Body of pancreas (tissue), 4 donors: Measurements from ENCODE around the gene TMEM217. TPM values are rescaled to one million over a fixed set of nuclear protein-coding genes. Genes with fewer than 3 reads are reported as not detected.

Experiments
- ATAC-seq: fragments of 150-250 bp; one replicate; pipeline ENCODE4 v1.9.1; 2016
- DNase-seq, 4 donors: peaks; one replicate each; pipeline ENCODE4 v3.0.0-alpha.2; 2019
- H3K27ac ChIP-seq, 4 donors: fragments of 200-600 bp; sonication (generic); 1 replicate in 3 of 4; 2 replicates in 1 of 4; pipeline versions ENCODE4 v1.5.1 to v1.6.1; 2016 to 2019; ENCODE audit warnings: mild to moderate bottlenecking in 1 of 4, mixed read lengths in 1 of 4, moderate library complexity in 1 of 4
- H3K27me3 ChIP-seq, 2 donors: fragments of 200-600 bp; sonication (generic); one replicate each; pipeline ENCODE4 v1.6.0; 2016; ENCODE audit warnings: mild to moderate bottlenecking in 1 of 2
- H3K36me3 ChIP-seq, 2 donors: fragments of 200-600 bp; sonication (generic); replicated peaks in 1 of 2; 2 replicates each; pipeline ENCODE4 v1.5.1; 2016; ENCODE audit warnings: low read depth in 2 of 2; ENCODE audit not compliant: insufficient read depth in 1 of 2
- H3K4me1 ChIP-seq: fragments of 200-600 bp; sonication (generic); one replicate; pipeline ENCODE4 v1.6.0; 2016
- H3K4me3 ChIP-seq, 2 donors: fragments of 200-600 bp; sonication (generic); 1 replicate in 1 of 2; 2 replicates in 1 of 2; pipeline ENCODE4 v1.5.1; 2016 to 2019
- H3K9me3 ChIP-seq, 3 donors: fragments of 200-600 bp; sonication (generic); 1 replicate in 2 of 3; 2 replicates in 1 of 3; pipeline ENCODE4 v1.5.1; 2016
- POLR2A ChIP-seq, 3 donors: fragments of 450-650 bp; IDR thresholded peaks; one replicate each; pipeline ENCODE4 v1.6.1; 2016; ENCODE audit warnings: antibody characterized with exemption in 3 of 3, mild to moderate bottlenecking in 2 of 3
- WGBS, 2 donors: methylation state at CpG; one replicate each; pipeline ENCODE4 v1.1.5; 2017; 5-methylcytosine and 5-hydroxymethylcytosine counted together
- intact Hi-C: fragments of 100-400 bp; cut with DNase I; formaldehyde crosslinking; loops from one replicate; pipeline ENCODE4 v1.15.1; 2023
- total RNA-seq, 2 donors: library from RNA; depleted of rRNA; stranded (reverse); fragments of >200 nt; gene quantifications; one replicate each; pipeline ENCODE4 v1.1.0, GENCODE V29; 2016
- TF ChIP-seq, protein P1 (sequence below), 7 experiments: fragments of 450-650 bp in 4 of 7; fragments of 200-600 bp in 3 of 7; sonication (generic) in 3 of 7; IDR thresholded peaks; one replicate each; pipeline ENCODE4 v1.5.1; 2016 to 2019; ENCODE audit warnings: antibody characterized with exemption in 7 of 7

TMEM217 gene
- total RNA-seq, 2 donors from 2014 or later, result not detected

DNA sequence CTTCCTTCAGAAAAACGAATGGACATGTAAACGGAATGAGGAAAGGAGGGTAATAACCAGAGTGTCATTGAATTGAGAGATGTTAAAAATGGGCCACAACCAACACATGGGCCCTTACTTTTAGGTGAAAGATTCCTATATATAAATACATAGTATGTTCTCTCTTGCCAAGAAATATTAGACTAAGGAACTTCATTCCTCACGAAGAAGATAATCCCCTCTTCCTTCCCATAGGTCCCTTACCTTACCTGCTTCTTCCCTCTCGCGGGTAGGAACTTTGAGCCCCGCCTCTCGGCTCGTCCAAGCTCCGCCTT, 667 bp downstream of the TMEM217 start:
- Histone ChIP-seq H3K4me1 (peaks cover 27% of the 10 kb centered on the region), H3K4me3 (no peak overlapping the region), H3K27me3 (no peaks in the 10 kb centered on the region), H3K9me3 (no peaks in the 10 kb centered on the region), H3K27ac (peak overlapping the region in 3 of 4 donors; percentile 83 to 95 (median 90)), H3K36me3 (no peaks in the 10 kb centered on the region)
- no peak for DNase-seq
- TF ChIP-seq, protein P1, sequence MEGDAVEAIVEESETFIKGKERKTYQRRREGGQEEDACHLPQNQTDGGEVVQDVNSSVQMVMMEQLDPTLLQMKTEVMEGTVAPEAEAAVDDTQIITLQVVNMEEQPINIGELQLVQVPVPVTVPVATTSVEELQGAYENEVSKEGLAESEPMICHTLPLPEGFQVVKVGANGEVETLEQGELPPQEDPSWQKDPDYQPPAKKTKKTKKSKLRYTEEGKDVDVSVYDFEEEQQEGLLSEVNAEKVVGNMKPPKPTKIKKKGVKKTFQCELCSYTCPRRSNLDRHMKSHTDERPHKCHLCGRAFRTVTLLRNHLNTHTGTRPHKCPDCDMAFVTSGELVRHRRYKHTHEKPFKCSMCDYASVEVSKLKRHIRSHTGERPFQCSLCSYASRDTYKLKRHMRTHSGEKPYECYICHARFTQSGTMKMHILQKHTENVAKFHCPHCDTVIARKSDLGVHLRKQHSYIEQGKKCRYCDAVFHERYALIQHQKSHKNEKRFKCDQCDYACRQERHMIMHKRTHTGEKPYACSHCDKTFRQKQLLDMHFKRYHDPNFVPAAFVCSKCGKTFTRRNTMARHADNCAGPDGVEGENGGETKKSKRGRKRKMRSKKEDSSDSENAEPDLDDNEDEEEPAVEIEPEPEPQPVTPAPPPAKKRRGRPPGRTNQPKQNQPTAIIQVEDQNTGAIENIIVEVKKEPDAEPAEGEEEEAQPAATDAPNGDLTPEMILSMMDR (IDR thresholded peaks at IDR 0.05), result no peak
- no peak for TF ChIP-seq POLR2A (IDR thresholded peaks at IDR 0.05)
- 0 to 1% methylated on average over 9 of the region's 9 CpGs for WGBS, 2 donors
- intact Hi-C loops, result no loop called here
- no peak for ATAC-seq

DNA sequence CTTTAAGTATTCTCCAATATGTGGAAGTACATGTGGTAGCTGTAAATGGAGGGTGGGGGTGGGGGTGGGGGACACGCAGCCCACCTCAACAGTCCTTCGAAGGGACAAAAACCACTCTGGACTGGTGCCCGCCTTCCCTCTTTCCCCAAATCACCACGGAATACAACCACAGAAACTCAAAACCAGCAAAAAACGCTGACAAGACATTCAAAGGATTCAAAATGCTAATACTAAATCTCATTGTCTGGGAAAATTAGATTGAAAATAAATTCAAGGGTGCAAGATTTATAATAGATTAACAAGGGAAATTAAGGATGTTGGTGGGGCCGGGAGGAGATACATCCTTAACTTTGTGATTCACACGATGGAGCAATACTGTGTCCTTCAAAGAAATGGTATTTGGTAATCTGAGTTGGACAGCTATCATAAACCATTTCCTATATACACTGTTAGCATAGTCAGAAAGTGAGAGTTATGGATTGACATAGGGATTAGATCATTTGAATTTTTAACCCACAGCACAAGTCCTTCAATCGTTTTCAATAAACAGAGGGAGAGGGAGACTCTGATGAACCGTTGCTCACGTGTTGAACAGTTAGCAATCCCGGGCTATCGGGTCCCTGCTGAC, 1.1 kb downstream of the TMEM217 start:
- DNase-seq, result no peak
- TF ChIP-seq, protein P1 (IDR thresholded peaks at IDR 0.05), result no peak
- TF ChIP-seq POLR2A (IDR thresholded peaks at IDR 0.05), result no peak
- H3K4me1 ChIP-seq, result peaks cover 22% of the 10 kb centered on the region
- H3K4me3 ChIP-seq, result no peak overlapping the region
- WGBS, 2 donors, result 46% methylated on average over 12 of the region's 12 CpGs
- H3K27me3 ChIP-seq, result no peaks in the 10 kb centered on the region
- H3K36me3 ChIP-seq, result no peaks in the 10 kb centered on the region
- no peaks in the 10 kb centered on the region for H3K9me3 ChIP-seq
- ATAC-seq, result no peak
- H3K27ac ChIP-seq, result peak overlapping the region in 2 of 4 donors; percentile 83 to 95
- intact Hi-C loops, result no loop called here

- intact Hi-C loops, result no loop called here
- 90 to 92% methylated on average over 5 of the region's 5 CpGs for WGBS, 2 donors
These were observed 3.1 kb downstream of the TMEM217 start for GRCh38 chr6:37254881-37255280.

DNA sequence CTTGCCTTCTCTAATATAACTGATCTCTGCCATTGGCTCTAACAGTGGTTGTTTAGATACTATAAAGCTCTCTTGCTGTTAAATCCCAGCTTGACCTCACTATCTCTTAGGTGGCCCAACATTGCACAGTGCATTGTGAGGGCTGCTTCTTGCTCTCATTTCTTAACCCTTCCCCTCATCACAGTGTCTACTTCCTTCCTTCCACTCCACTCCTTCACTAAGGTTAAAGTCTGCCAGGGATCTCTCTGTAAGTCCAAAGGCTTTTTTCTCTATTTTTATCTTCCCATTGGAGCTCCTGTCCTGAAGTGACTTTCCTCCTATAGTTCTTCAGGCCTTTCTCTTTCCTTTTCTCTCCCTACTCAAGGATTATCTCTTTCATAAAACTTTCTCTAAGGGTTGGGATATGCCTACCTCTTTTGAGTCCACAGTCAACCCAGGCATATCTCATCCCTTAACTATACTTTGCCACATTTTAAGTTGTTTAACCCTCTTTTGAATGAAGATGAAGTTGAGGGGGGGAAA, 4.4 kb downstream of the TMEM217 start:
- TF ChIP-seq, protein P1 (IDR thresholded peaks at IDR 0.05), result no peak
- TF ChIP-seq POLR2A (IDR thresholded peaks at IDR 0.05), result no peak
- Histone ChIP-seq H3K9me3 (no peaks in the 10 kb centered on the region), H3K27ac (no peak overlapping the region), H3K4me3 (no peak overlapping the region), H3K36me3 (no peaks in the 10 kb centered on the region), H3K27me3 (no peaks in the 10 kb centered on the region), H3K4me1 (peaks cover 8% of the 10 kb centered on the region)
- no peak for DNase-seq
- intact Hi-C loops, result no loop called here
- no peak for ATAC-seq

More at GRCh38 chr6:37254881-37255280, 3.1 kb downstream of the TMEM217 start:
- ATAC-seq (no peak), DNase-seq (no peak)
- no peak overlapping the region for H3K27ac ChIP-seq
- H3K9me3 ChIP-seq, result no peaks in the 10 kb centered on the region
- no peaks in the 10 kb centered on the region for H3K36me3 ChIP-seq
- no peaks in the 10 kb centered on the region for H3K27me3 ChIP-seq
- peaks cover 21% of the 10 kb centered on the region for H3K4me1 ChIP-seq
- no peak for TF ChIP-seq POLR2A (IDR thresholded peaks at IDR 0.05)
- TF ChIP-seq, protein P1 (IDR thresholded peaks at IDR 0.05), result no peak
- no peak overlapping the region for H3K4me3 ChIP-seq

DNA sequence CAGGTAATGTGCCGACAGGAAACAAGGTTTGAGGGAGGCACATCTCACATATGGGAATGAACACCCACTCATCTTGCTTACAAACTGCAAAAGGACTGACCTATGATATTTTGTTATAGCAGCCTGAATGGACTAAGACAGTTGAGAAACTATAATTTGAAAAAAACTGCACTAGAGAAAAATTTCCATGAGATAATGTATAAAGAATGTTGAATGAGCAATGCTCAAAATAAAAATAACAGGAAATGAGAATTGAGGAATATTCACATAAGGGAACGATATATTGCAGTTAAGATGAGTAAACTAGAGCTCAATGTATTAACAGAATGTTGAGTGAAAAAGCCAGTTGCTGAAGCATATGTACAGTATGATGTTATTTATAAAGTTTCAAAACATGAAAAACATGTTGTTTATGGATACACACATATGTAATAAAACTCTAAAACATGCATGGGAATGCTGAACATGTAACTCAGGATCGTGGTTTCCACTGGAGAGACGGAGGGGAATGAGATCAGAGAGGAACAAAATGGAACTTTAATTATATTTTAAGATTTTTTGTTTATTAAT, 6.6 kb downstream of the TMEM217 start:
- no peaks in the 10 kb centered on the region for H3K9me3 ChIP-seq
- H3K27ac ChIP-seq, result no peak overlapping the region
- TF ChIP-seq, protein P1 (IDR thresholded peaks at IDR 0.05), result no peak
- no peak for TF ChIP-seq POLR2A (IDR thresholded peaks at IDR 0.05)
- 88% methylated on average over 4 of the region's 4 CpGs for WGBS, 2 donors
- DNase-seq, result no peak
- ATAC-seq, result no peak
- H3K27me3 ChIP-seq, result no peaks in the 10 kb centered on the region
- no peak overlapping the region for H3K4me3 ChIP-seq
- H3K36me3 ChIP-seq, result no peaks in the 10 kb centered on the region
- intact Hi-C loops, result no loop called here
- no peaks in the 10 kb centered on the region for H3K4me1 ChIP-seq
